Prostate gland (tissue), 2 donors: ENCODE measurements around the gene ALOXE3.

Source experiments
- POLR2A ChIP-seq: fragments of 450-650 bp; IDR thresholded peaks from one replicate; pipeline ENCODE4 v1.6.1; 2016; ENCODE audit warnings: antibody characterized with exemption, mild to moderate bottlenecking
- POLR2AphosphoS5 ChIP-seq: sonication (generic); formaldehyde crosslinking; IDR thresholded peaks from one replicate; pipeline ENCODE4 v1.6.1; 2017; ENCODE audit warnings: antibody characterized with exemption
- TF ChIP-seq, protein P1 (sequence below), 4 experiments: fragments of 200-600 bp in 2 of 4; fragments of 450-650 bp in 2 of 4; sonication (generic) in 2 of 4; IDR thresholded peaks; 1 replicate in 3 of 4; 2 replicates in 1 of 4; pipeline ENCODE4 v1.5.1; 2016 to 2019; ENCODE audit warnings: antibody characterized with exemption in 4 of 4, mild to moderate bottlenecking in 2 of 4, moderate library complexity in 2 of 4

DNA sequence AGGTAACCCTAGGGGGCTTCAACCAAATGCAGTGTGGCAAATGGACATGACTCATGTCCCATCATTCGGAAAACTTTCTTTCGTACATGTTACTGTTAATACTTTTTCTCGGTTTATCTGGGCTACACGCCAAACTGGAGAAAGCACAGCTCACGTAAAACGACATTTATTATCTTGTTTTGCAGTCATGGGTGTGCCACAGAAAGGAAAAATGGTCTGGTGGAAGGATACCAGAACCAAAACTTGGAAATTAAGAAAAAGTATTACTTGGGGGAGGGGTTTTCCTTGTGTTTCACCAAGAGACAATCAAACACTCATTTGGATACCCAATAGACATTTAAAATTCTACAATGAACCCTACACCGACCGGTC lies 55.9 kb downstream of the ALOXE3 start:
- TF ChIP-seq, protein P1, sequence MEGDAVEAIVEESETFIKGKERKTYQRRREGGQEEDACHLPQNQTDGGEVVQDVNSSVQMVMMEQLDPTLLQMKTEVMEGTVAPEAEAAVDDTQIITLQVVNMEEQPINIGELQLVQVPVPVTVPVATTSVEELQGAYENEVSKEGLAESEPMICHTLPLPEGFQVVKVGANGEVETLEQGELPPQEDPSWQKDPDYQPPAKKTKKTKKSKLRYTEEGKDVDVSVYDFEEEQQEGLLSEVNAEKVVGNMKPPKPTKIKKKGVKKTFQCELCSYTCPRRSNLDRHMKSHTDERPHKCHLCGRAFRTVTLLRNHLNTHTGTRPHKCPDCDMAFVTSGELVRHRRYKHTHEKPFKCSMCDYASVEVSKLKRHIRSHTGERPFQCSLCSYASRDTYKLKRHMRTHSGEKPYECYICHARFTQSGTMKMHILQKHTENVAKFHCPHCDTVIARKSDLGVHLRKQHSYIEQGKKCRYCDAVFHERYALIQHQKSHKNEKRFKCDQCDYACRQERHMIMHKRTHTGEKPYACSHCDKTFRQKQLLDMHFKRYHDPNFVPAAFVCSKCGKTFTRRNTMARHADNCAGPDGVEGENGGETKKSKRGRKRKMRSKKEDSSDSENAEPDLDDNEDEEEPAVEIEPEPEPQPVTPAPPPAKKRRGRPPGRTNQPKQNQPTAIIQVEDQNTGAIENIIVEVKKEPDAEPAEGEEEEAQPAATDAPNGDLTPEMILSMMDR (IDR thresholded peaks at IDR 0.05), result no peak
- peak; percentile 77 for TF ChIP-seq POLR2AphosphoS5
- TF ChIP-seq POLR2A, result peak; percentile 9
